ENCODE data around the gene MYO9B.

MYO9B gene

GRCh38 chr19:17113127-17113785 lies 37.7 kb downstream of the MYO9B start:
- TF ChIP-seq CTCF (IDR thresholded peaks at IDR 0.05; ENCODE audit: low read length, missing control alignments): no peak
- no peak overlapping the region for H3K4me3 ChIP-seq (replicated peaks; ENCODE audit: low read depth, low read length)
- DNase-seq (ENCODE audit: low read depth): no peak

- no peak for DNase-seq (ENCODE audit: low read depth)
- TF ChIP-seq CTCF (IDR thresholded peaks at IDR 0.05; ENCODE audit: low read length, missing control alignments): no peak
- no peak overlapping the region for H3K4me3 ChIP-seq (replicated peaks; ENCODE audit: low read depth, low read length)
Measured at GRCh38 chr19:17114414-17114831, 38.8 kb downstream of the MYO9B start.

- TF ChIP-seq CTCF (IDR thresholded peaks at IDR 0.05; ENCODE audit: low read length, missing control alignments): no peak
- DNase-seq (ENCODE audit: low read depth): no peak
- H3K4me3 ChIP-seq (replicated peaks; ENCODE audit: low read depth, low read length): no peak overlapping the region
Measured at GRCh38 chr19:17116996-17117702, 41.6 kb downstream of the MYO9B start.

GRCh38 chr19:17118957-17119356 lies 43.4 kb downstream of the MYO9B start:
- DNase-seq (ENCODE audit: low read depth): no peak
- no peak for TF ChIP-seq CTCF (IDR thresholded peaks at IDR 0.05; ENCODE audit: low read length, missing control alignments)
- no peak overlapping the region for H3K4me3 ChIP-seq (replicated peaks; ENCODE audit: low read depth, low read length)

- no peak overlapping the region for H3K4me3 ChIP-seq (replicated peaks; ENCODE audit: low read depth, low read length)
- TF ChIP-seq CTCF (IDR thresholded peaks at IDR 0.05; ENCODE audit: low read length, missing control alignments): no peak
- DNase-seq (ENCODE audit: low read depth): peak; percentile 66
Measured at GRCh38 chr19:17121736-17122293, 46.2 kb downstream of the MYO9B start.

GRCh38 chr19:17123041-17123440 lies 47.5 kb downstream of the MYO9B start:
- no peak for TF ChIP-seq CTCF (IDR thresholded peaks at IDR 0.05; ENCODE audit: low read length, missing control alignments)
- no peak overlapping the region for H3K4me3 ChIP-seq (replicated peaks; ENCODE audit: low read depth, low read length)
- DNase-seq (ENCODE audit: low read depth): no peak

Measured in fibroblast of pulmonary artery (primary cell).